ENCODE data around the gene ATG14.

GRCh38 chr14:55354500-55354899 lies 57.1 kb downstream of the ATG14 start:
- TF ChIP-seq CTCF (IDR thresholded peaks at IDR 0.05) (peak; percentile 47 to 80 (median 60)), POLR2A (IDR thresholded peaks at IDR 0.05) (no peak)

Data from transverse colon (tissue), 3 donors.